Measurements from ENCODE around the gene GADD45A.
A peak's percentile ranks its signal among the peaks of the same experiment; 100 is the strongest.

Gene GADD45A

GRCh38 chr1:67646145-67647035 is 38.6 kb upstream of the GADD45A start:
- peak; percentile 79 for DNase-seq (ENCODE audit: low read depth)
- H3K4me3 ChIP-seq (ENCODE audit: low read length) = no peak overlapping the region
- TF ChIP-seq, protein P1, sequence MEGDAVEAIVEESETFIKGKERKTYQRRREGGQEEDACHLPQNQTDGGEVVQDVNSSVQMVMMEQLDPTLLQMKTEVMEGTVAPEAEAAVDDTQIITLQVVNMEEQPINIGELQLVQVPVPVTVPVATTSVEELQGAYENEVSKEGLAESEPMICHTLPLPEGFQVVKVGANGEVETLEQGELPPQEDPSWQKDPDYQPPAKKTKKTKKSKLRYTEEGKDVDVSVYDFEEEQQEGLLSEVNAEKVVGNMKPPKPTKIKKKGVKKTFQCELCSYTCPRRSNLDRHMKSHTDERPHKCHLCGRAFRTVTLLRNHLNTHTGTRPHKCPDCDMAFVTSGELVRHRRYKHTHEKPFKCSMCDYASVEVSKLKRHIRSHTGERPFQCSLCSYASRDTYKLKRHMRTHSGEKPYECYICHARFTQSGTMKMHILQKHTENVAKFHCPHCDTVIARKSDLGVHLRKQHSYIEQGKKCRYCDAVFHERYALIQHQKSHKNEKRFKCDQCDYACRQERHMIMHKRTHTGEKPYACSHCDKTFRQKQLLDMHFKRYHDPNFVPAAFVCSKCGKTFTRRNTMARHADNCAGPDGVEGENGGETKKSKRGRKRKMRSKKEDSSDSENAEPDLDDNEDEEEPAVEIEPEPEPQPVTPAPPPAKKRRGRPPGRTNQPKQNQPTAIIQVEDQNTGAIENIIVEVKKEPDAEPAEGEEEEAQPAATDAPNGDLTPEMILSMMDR (conservative IDR thresholded peaks at IDR 0.05; ENCODE audit: low read length) = no peak

- DNase-seq (ENCODE audit: low read depth) = peak; percentile 73
- H3K4me3 ChIP-seq (ENCODE audit: low read length) = no peak overlapping the region
Measured at GRCh38 chr1:67647036-67647798, 37.8 kb upstream of the GADD45A start.

DNA sequence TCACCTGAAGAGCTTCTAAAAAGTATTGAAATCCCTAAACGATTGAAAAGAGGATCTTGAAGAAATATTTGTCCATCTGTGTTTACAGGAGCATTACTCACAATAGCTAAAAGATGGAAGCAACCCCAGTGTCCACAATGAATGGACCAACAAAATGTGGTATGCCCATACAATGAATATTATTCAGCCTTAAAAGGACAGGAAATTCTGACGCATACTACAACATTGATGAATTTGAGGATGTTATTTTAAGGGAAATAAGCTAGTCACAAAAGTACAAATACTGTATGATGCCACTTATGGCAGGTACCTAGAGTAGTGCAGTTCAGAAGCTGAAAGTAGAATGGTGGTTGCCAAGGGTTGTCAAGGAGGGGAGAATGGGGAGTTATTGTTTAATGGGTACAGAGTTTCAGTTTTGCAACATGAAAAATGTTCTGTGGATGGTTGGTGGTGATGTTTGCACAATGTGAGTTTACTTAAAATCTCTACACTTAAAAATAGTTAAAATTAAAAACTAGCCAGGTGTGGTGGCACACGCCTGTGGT is 37.1 kb upstream of the GADD45A start:
- no peak overlapping the region for H3K4me3 ChIP-seq (ENCODE audit: low read length)
- DNase-seq (ENCODE audit: low read depth) = no peak
- TF ChIP-seq, protein P1 (conservative IDR thresholded peaks at IDR 0.05; ENCODE audit: low read length) = no peak

More at GRCh38 chr1:67647036-67647798, 37.8 kb upstream of the GADD45A start:
- TF ChIP-seq, protein P1 (conservative IDR thresholded peaks at IDR 0.05; ENCODE audit: low read length) = no peak

DNA sequence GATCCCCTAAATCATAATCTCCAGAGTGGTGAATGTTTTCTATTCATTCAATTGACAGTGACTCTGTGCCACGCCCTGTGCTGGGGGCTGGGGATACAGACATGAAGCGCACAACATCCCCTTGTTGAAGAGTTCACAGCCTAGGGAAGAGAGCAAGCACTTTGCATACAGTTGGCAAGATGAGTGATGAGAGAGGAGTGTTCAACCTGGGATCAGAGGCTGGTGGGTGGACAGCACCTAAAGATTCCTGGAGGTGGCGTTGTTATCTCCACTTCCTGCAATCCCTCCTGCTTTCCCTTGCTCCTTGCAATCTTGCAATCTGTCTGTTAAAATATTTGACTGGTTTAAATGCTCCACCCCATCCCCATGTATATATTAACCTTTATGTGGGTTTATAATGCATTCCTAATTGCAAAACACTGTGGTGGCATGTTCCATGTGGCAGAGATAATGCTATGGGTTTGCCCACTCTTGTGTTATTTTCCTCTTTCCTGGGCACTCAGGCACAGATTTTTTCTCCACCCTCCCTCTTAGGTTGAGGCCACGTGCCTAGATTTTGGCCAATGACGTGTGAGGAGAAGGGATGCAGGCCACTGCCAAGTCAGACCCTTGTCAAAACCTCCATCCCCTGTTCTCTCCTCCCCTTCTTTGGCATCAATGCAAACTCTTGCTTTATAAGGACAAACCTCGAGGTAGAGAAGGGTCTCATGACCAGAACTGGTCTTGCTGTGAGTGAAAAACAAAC is 36.2 kb upstream of the GADD45A start:
- TF ChIP-seq, protein P1 (conservative IDR thresholded peaks at IDR 0.05; ENCODE audit: low read length) = no peak
- no peak for DNase-seq (ENCODE audit: low read depth)

GRCh38 chr1:67650061-67650460 is 34.9 kb upstream of the GADD45A start:
- peak; percentile 26 for DNase-seq (ENCODE audit: low read depth)
- TF ChIP-seq, protein P1 (conservative IDR thresholded peaks at IDR 0.05; ENCODE audit: low read length) = no peak
- H3K4me3 ChIP-seq (ENCODE audit: low read length) = no peak overlapping the region

More for the DNA sequence above, 36.2 kb upstream of the GADD45A start:
- no peak overlapping the region for H3K4me3 ChIP-seq (ENCODE audit: low read length)

DNA sequence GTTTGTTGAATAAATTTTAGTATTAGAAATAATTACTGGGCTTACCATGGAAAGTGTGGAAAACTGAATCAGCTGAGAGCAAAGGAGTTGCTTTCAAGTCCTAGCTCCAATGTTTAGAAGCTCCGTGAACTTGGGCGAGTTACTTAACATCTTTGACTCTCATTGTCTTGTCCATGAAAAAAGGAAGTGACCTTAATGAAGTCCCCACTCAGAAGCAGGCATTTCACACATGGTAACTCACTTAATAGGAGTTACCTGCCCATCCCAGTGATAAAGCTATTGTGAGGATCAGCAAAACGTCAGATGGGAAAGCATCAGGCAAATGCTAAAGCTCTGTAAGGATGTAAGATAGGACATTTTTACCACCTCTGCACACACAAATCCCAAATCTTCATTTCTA is 34.0 kb upstream of the GADD45A start:
- TF ChIP-seq, protein P1 (conservative IDR thresholded peaks at IDR 0.05; ENCODE audit: low read length) = no peak
- H3K4me3 ChIP-seq (ENCODE audit: low read length) = no peak overlapping the region
- no peak for DNase-seq (ENCODE audit: low read depth)
